ENCODE results near the gene SLC22A16. TPM values are rescaled to one million over a fixed set of nuclear protein-coding genes. Genes with fewer than 3 reads are reported as not detected.

The SLC22A16 gene
- total and polyA plus RNA-seq, 4 donors = 0.37 to 3.2 (median 0.99) TPM

- Histone ChIP-seq H3K9ac (ENCODE audit: insufficient read depth in 1 of 2, low read length in 2 of 2) (no peak overlapping the region), H3K27me3 (ENCODE audit: control insufficient read depth in 3 of 3, insufficient read depth in 3 of 3, low read length in 2 of 3) (no peaks in the 10 kb centered on the region), H3K36me3 (ENCODE audit: control insufficient read depth in 4 of 4, insufficient read depth in 4 of 4, low read length in 4 of 4) (no peaks in the 10 kb centered on the region), H3K4me1 (ENCODE audit: control insufficient read depth in 5 of 5, insufficient read depth in 5 of 5, low read length in 5 of 5) (no peaks in the 10 kb centered on the region), H3K27ac (ENCODE audit: low read depth in 1 of 2, low read length in 1 of 2) (no peak overlapping the region), H3K4me3 (no peak overlapping the region), H3K9me3 (ENCODE audit: control insufficient read depth in 4 of 4, insufficient read depth in 3 of 4, low read length in 3 of 4) (peaks cover 0 to 5% (median 0%) of the 10 kb centered on the region in 4 donors)
- ATAC-seq (ENCODE audit: insufficient read depth, low FRiP score) (no peak), DNase-seq (no peak)
- no peak for TF ChIP-seq CTCF (IDR thresholded peaks at IDR 0.05; ENCODE audit: control extremely low read depth, extremely low read depth)
- 32 to 46% methylated on average over 2 of the region's 2 CpGs for WGBS, 2 donors
These were observed 7.9 kb upstream of the SLC22A16 start for GRCh38 chr6:110484321-110484720.

- DNase-seq (no peak), ATAC-seq (ENCODE audit: insufficient read depth, low FRiP score) (no peak)
- Histone ChIP-seq H3K27ac (ENCODE audit: low read depth in 1 of 2, low read length in 1 of 2) (no peak overlapping the region), H3K9ac (ENCODE audit: insufficient read depth in 1 of 2, low read length in 2 of 2) (no peak overlapping the region), H3K4me3 (no peak overlapping the region), H3K27me3 (ENCODE audit: control insufficient read depth in 3 of 3, insufficient read depth in 3 of 3, low read length in 2 of 3) (no peaks in the 10 kb centered on the region), H3K36me3 (ENCODE audit: control insufficient read depth in 4 of 4, insufficient read depth in 4 of 4, low read length in 4 of 4) (no peaks in the 10 kb centered on the region), H3K4me1 (ENCODE audit: control insufficient read depth in 5 of 5, insufficient read depth in 5 of 5, low read length in 5 of 5) (no peaks in the 10 kb centered on the region), H3K9me3 (ENCODE audit: control insufficient read depth in 4 of 4, insufficient read depth in 3 of 4, low read length in 3 of 4) (peaks cover 0 to 5% (median 0%) of the 10 kb centered on the region in 4 donors)
- no peak for TF ChIP-seq CTCF (IDR thresholded peaks at IDR 0.05; ENCODE audit: control extremely low read depth, extremely low read depth)
- 74 to 75% methylated on average over 7 of the region's 7 CpGs for WGBS, 2 donors
These were observed 6.5 kb upstream of the SLC22A16 start for GRCh38 chr6:110482774-110483400.

GRCh38 chr6:110481081-110481480 lies 4.7 kb upstream of the SLC22A16 start:
- Histone ChIP-seq H3K4me3 (no peak overlapping the region), H3K27me3 (ENCODE audit: control insufficient read depth in 3 of 3, insufficient read depth in 3 of 3, low read length in 2 of 3) (peaks cover 0 to 4% (median under 1%) of the 10 kb centered on the region in 3 donors), H3K4me1 (ENCODE audit: control insufficient read depth in 5 of 5, insufficient read depth in 5 of 5, low read length in 5 of 5) (peaks cover 0 to under 1% (median 0%) of the 10 kb centered on the region in 5 donors), H3K27ac (ENCODE audit: low read depth in 1 of 2, low read length in 1 of 2) (no peak overlapping the region), H3K36me3 (ENCODE audit: control insufficient read depth in 4 of 4, insufficient read depth in 4 of 4, low read length in 4 of 4) (no peaks in the 10 kb centered on the region), H3K9me3 (ENCODE audit: control insufficient read depth in 4 of 4, insufficient read depth in 3 of 4, low read length in 3 of 4) (peaks cover 0 to 5% (median under 1%) of the 10 kb centered on the region in 4 donors), H3K9ac (ENCODE audit: insufficient read depth in 1 of 2, low read length in 2 of 2) (no peak overlapping the region)
- DNase-seq = no peak
- ATAC-seq (ENCODE audit: insufficient read depth, low FRiP score) = no peak
- TF ChIP-seq CTCF (IDR thresholded peaks at IDR 0.05; ENCODE audit: control extremely low read depth, extremely low read depth) = no peak

All from lung (tissue), 12 donors.